Measurements from ENCODE around the gene ZBED5. TPM values are rescaled to one million over a fixed set of nuclear protein-coding genes. Genes with fewer than 3 reads are reported as not detected.
"Not testable (repeated sequence)": the region's sequence is repeated elsewhere in the genome, so short reads cannot be mapped to it uniquely, and the experiment has no call there.

Gene ZBED5
- total RNA-seq, 1 experiment from 2014 or later, result 43.5 TPM

GRCh38 chr11:10892250-10892649 is 34.4 kb upstream of the ZBED5 start:
- Histone ChIP-seq H3K27ac (ENCODE audit: low read depth, low read length, poor library complexity, severe bottlenecking) (no peak overlapping the region), H3K36me3 (ENCODE audit: insufficient read depth, low read length, poor library complexity, severe bottlenecking) (no peaks in the 10 kb centered on the region), H3K4me1 (ENCODE audit: insufficient read depth, low read length, poor library complexity, severe bottlenecking) (no peaks in the 10 kb centered on the region), H3K9me3 (ENCODE audit: low read depth, low read length, poor library complexity, severe bottlenecking) (no peaks in the 10 kb centered on the region), H3K4me3 (ENCODE audit: low read depth, low read length, poor library complexity, severe bottlenecking) (no peak overlapping the region), H3K27me3 (replicated peaks; ENCODE audit: insufficient read depth, low read depth, low read length, poor library complexity) (no peaks in the 10 kb centered on the region)
- no TSS peak for BruUV-seq (replicated peaks)
- ChIA-PET CTCF (no interaction called here), POLR2A (ENCODE audit: low non-redundant PET) (no interaction called here)
- TF ChIP-seq EZH2 (IDR thresholded peaks at IDR 0.05; ENCODE audit: borderline replicate concordance, low read depth, low read length, poor library complexity, severe bottlenecking) (no peak), CTCF (conservative IDR thresholded peaks at IDR 0.05; ENCODE audit: low read depth, low read length) (no peak)
- no peak for DNase-seq (ENCODE audit: low spot score)
- intact Hi-C loops (cut with micrococcal nuclease; ENCODE audit: unreplicated experiment), result no loop called here

- Histone ChIP-seq H3K27ac (ENCODE audit: low read depth, low read length, poor library complexity, severe bottlenecking) (no peak overlapping the region), H3K27me3 (replicated peaks; ENCODE audit: insufficient read depth, low read depth, low read length, poor library complexity) (no peaks in the 10 kb centered on the region), H3K4me1 (ENCODE audit: insufficient read depth, low read length, poor library complexity, severe bottlenecking) (no peaks in the 10 kb centered on the region), H3K4me3 (ENCODE audit: low read depth, low read length, poor library complexity, severe bottlenecking) (no peak overlapping the region), H3K9me3 (ENCODE audit: low read depth, low read length, poor library complexity, severe bottlenecking) (no peaks in the 10 kb centered on the region), H3K36me3 (ENCODE audit: insufficient read depth, low read length, poor library complexity, severe bottlenecking) (no peaks in the 10 kb centered on the region)
- TF ChIP-seq CTCF (conservative IDR thresholded peaks at IDR 0.05; ENCODE audit: low read depth, low read length), result no peak
- TF ChIP-seq EZH2 (IDR thresholded peaks at IDR 0.05; ENCODE audit: borderline replicate concordance, low read depth, low read length, poor library complexity, severe bottlenecking), result no peak
- intact Hi-C loops (cut with micrococcal nuclease; ENCODE audit: unreplicated experiment), result no loop called here
- ChIA-PET POLR2A (ENCODE audit: low non-redundant PET) (no interaction called here), CTCF (no interaction called here)
- no TSS peak for BruUV-seq (replicated peaks)
- no peak for DNase-seq (ENCODE audit: low spot score)
Measured at GRCh38 chr11:10891151-10891720, 33.4 kb upstream of the ZBED5 start.

- H3K4me3 ChIP-seq (ENCODE audit: low read depth, low read length, poor library complexity, severe bottlenecking); H3K27me3 ChIP-seq (replicated peaks; ENCODE audit: insufficient read depth, low read depth, low read length, poor library complexity); CTCF ChIA-PET; BruUV-seq (replicated peaks); POLR2A ChIA-PET (ENCODE audit: low non-redundant PET); H3K36me3 ChIP-seq (ENCODE audit: insufficient read depth, low read length, poor library complexity, severe bottlenecking); H3K4me1 ChIP-seq (ENCODE audit: insufficient read depth, low read length, poor library complexity, severe bottlenecking); H3K9me3 ChIP-seq (ENCODE audit: low read depth, low read length, poor library complexity, severe bottlenecking); intact Hi-C loops (cut with micrococcal nuclease; ENCODE audit: unreplicated experiment); DNase-seq (ENCODE audit: low spot score); H3K27ac ChIP-seq (ENCODE audit: low read depth, low read length, poor library complexity, severe bottlenecking): not testable (repeated sequence)
Measured at GRCh38 chr11:10890083-10890482, 32.2 kb upstream of the ZBED5 start.

- intact Hi-C loops (cut with micrococcal nuclease; ENCODE audit: unreplicated experiment), result no loop called here
- Histone ChIP-seq H3K27ac (ENCODE audit: low read depth, low read length, poor library complexity, severe bottlenecking) (no peak overlapping the region), H3K36me3 (ENCODE audit: insufficient read depth, low read length, poor library complexity, severe bottlenecking) (no peaks in the 10 kb centered on the region), H3K4me1 (ENCODE audit: insufficient read depth, low read length, poor library complexity, severe bottlenecking) (no peaks in the 10 kb centered on the region), H3K9me3 (ENCODE audit: low read depth, low read length, poor library complexity, severe bottlenecking) (no peaks in the 10 kb centered on the region), H3K27me3 (replicated peaks; ENCODE audit: insufficient read depth, low read depth, low read length, poor library complexity) (no peaks in the 10 kb centered on the region), H3K4me3 (ENCODE audit: low read depth, low read length, poor library complexity, severe bottlenecking) (no peak overlapping the region)
- POLR2A ChIA-PET (ENCODE audit: low non-redundant PET), result no interaction called here
- TF ChIP-seq CTCF (conservative IDR thresholded peaks at IDR 0.05; ENCODE audit: low read depth, low read length) (no peak), EZH2 (IDR thresholded peaks at IDR 0.05; ENCODE audit: borderline replicate concordance, low read depth, low read length, poor library complexity, severe bottlenecking) (no peak)
- no peak for DNase-seq (ENCODE audit: low spot score)
- CTCF ChIA-PET, result no interaction called here
- BruUV-seq (replicated peaks), result no TSS peak
Measured at GRCh38 chr11:10887307-10887706, 29.5 kb upstream of the ZBED5 start.

Measured in A673 (cell line).